Prostate gland (tissue), 2 donors: ENCODE measurements around the gene CDH13.

ENCODE experiments used
- CTCF ChIP-seq, 4 experiments: fragments of 200-600 bp in 2 of 4; fragments of 450-650 bp in 2 of 4; sonication (generic) in 2 of 4; IDR thresholded peaks; 1 replicate in 3 of 4; 2 replicates in 1 of 4; pipeline ENCODE4 v1.5.1; 2016 to 2019; ENCODE audit warnings: antibody characterized with exemption in 4 of 4, mild to moderate bottlenecking in 2 of 4, moderate library complexity in 2 of 4
- POLR2A ChIP-seq: fragments of 450-650 bp; IDR thresholded peaks from one replicate; pipeline ENCODE4 v1.6.1; 2016; ENCODE audit warnings: antibody characterized with exemption, mild to moderate bottlenecking

- no peak for TF ChIP-seq CTCF (IDR thresholded peaks at IDR 0.05)
- no peak for TF ChIP-seq POLR2A
Measured at GRCh38 chr16:82874672-82875071, 247.9 kb downstream of the CDH13 start.
